Measurements from ENCODE around the gene ITGB4.

ITGB4 gene

GRCh38 chr17:75803883-75804282, 82.6 kb downstream of the ITGB4 start:
- DNase-seq: no peak

DNA sequence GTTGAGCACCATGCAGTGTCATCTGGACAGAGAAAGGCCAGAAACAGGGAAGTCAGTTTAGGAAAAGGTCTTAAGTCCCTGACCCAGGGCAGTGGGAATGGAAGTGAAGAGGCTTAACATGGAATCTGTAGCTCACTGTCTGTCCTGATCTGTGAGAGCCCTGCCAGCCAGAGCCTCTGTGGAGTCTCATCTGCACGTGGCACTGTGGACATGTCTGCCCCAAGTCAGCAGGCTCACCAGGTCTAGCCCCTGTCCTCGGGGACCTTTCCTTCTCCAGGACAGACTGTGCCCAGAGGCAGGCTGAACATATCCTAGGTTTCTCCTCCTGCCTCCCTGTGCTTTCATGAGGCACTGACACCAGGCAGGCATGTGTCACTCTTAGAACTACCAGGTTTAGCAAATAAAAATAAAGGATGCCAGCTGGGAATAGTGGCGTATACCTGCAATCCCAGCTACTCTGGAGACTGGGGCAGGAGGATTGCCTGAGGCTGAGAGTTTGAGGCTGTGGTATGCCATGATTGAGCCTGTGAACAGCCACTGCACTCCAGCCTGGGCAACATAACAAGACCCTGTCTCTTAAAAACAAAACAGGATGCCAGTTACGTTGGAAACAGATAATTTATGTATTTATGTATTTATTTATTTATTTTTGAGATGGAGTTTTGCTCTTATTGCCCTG, 85.7 kb downstream of the ITGB4 start:
- DNase-seq: no peak
